ENCODE measurements around the gene AMHR2.
"Not testable (repeated sequence)": the region's sequence is repeated elsewhere in the genome, so short reads cannot be mapped to it uniquely, and the experiment has no call there.

Gene AMHR2

GRCh38 chr12:53423597-53423996 lies at the start of gene AMHR2:
TSS of gene AMHR2 (plus strand) at chr12:53423855. CDS start at chr12:53423935, 80 bp downstream.
- no peak within 1 kb of the TSS for H3K4me3 ChIP-seq (replicated peaks; ENCODE audit: low read depth, low read length)
- no peak for DNase-seq (ENCODE audit: extremely low read depth, low read depth)
- TF ChIP-seq, protein P1, sequence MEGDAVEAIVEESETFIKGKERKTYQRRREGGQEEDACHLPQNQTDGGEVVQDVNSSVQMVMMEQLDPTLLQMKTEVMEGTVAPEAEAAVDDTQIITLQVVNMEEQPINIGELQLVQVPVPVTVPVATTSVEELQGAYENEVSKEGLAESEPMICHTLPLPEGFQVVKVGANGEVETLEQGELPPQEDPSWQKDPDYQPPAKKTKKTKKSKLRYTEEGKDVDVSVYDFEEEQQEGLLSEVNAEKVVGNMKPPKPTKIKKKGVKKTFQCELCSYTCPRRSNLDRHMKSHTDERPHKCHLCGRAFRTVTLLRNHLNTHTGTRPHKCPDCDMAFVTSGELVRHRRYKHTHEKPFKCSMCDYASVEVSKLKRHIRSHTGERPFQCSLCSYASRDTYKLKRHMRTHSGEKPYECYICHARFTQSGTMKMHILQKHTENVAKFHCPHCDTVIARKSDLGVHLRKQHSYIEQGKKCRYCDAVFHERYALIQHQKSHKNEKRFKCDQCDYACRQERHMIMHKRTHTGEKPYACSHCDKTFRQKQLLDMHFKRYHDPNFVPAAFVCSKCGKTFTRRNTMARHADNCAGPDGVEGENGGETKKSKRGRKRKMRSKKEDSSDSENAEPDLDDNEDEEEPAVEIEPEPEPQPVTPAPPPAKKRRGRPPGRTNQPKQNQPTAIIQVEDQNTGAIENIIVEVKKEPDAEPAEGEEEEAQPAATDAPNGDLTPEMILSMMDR (IDR thresholded peaks at IDR 0.05; ENCODE audit: low read depth, low read length, missing control alignments) = no peak

DNA sequence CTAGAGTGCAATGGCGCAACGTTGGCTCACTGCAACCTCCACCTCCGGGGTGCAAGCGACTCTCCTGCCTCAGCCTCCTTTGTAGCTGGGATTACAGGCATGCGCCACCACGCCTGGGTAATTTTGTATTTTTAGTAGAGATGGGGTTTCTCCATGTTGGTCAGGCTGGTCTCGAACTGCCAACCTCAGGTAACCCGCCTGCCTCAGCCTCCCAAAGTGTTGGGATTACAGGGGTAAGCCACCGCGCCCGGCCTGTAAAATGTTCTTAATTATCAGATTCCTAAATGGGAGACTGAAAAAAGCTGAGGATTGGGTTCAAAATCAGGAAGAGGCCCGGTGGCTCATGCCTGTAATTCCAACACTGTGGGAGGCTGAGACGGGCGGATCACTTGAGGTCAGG lies 49.4 kb upstream of the AMHR2 start:
- H3K4me3 ChIP-seq (replicated peaks; ENCODE audit: low read depth, low read length); DNase-seq (ENCODE audit: extremely low read depth, low read depth): not testable (repeated sequence)

- no peak overlapping the region for H3K4me3 ChIP-seq (replicated peaks; ENCODE audit: low read depth, low read length)
- DNase-seq (ENCODE audit: extremely low read depth, low read depth) = no peak
- TF ChIP-seq, protein P1 (IDR thresholded peaks at IDR 0.05; ENCODE audit: low read depth, low read length, missing control alignments) = no peak
Measured at GRCh38 chr12:53376747-53377146, 46.9 kb upstream of the AMHR2 start.

GRCh38 chr12:53378222-53378621 lies 45.4 kb upstream of the AMHR2 start:
- DNase-seq (ENCODE audit: extremely low read depth, low read depth) = no peak
- H3K4me3 ChIP-seq (replicated peaks; ENCODE audit: low read depth, low read length) = no peak overlapping the region
- TF ChIP-seq, protein P1 (IDR thresholded peaks at IDR 0.05; ENCODE audit: low read depth, low read length, missing control alignments) = no peak

DNA sequence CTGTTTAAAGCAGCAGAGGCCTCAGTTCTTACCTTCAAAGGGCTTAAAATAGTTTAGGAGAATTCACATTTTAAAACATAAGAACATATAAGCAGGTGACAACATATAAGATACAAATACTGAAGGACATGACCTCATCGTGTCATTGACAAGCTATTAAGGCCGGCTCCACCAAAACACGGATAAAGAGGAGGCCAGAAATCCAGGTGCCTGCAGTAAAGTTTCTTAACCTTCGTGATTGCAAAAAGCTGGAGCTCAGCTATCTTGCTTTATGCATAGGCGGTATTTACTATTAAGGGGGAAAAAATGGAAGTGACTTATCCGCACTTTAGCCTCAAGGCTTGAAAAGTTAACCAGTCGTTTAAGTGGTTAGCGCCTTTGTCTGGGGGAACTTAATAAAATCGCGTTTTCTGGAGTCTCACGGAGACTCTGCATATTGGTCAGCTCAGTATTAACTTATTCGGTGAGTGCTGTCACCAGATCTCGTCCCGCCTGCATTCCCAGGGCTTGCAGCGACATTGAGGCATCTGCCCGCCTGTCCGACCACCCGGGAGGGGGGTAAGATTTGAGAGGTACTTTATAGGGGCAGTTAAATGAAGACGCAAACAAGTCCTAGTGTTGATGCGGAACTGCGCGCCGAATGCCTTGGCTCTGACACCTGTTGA lies 44.8 kb upstream of the AMHR2 start:
- no peak for DNase-seq (ENCODE audit: extremely low read depth, low read depth)
- TF ChIP-seq, protein P1 (IDR thresholded peaks at IDR 0.05; ENCODE audit: low read depth, low read length, missing control alignments) = no peak
- peak overlapping the region; percentile 51 for H3K4me3 ChIP-seq (replicated peaks; ENCODE audit: low read depth, low read length)

DNA sequence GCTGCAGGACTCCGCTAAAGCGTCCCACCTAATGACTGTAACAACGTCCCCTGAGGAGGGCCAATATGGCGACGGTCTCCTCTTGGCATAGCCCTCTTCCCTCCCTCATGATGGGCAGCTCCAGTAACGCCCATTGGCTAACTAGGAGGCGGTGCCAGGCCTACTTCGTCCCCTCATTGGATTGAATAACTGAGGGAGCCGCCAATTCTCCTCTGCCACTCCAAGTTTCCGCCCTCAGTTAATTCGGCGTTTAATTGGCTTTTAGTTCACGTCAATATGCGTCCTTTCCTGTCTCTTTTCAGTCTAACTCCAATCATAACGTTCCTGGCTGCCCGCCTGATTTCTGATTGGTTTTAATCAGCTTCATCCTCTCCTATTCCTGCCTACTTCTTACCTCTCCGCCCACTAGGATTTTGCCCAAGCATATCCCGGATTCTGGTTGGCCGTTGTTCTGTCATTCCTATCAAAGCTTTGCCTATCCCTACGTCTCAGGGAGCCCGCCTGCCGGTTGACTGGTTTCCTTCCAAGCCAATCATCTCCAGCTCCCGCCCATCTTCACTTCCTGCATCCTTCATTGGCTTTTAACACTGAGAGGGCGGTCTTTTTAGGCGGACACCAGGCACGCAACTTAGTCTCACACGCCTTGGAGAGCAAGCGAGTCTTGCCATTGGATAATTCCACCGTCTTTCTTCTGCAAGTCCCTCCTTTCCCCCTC lies 44.1 kb upstream of the AMHR2 start:
- H3K4me3 ChIP-seq (replicated peaks; ENCODE audit: low read depth, low read length) = peak overlapping the region; percentile 53
- TF ChIP-seq, protein P1 (IDR thresholded peaks at IDR 0.05; ENCODE audit: low read depth, low read length, missing control alignments) = no peak
- peak; percentile 100 for DNase-seq (ENCODE audit: extremely low read depth, low read depth)

DNA sequence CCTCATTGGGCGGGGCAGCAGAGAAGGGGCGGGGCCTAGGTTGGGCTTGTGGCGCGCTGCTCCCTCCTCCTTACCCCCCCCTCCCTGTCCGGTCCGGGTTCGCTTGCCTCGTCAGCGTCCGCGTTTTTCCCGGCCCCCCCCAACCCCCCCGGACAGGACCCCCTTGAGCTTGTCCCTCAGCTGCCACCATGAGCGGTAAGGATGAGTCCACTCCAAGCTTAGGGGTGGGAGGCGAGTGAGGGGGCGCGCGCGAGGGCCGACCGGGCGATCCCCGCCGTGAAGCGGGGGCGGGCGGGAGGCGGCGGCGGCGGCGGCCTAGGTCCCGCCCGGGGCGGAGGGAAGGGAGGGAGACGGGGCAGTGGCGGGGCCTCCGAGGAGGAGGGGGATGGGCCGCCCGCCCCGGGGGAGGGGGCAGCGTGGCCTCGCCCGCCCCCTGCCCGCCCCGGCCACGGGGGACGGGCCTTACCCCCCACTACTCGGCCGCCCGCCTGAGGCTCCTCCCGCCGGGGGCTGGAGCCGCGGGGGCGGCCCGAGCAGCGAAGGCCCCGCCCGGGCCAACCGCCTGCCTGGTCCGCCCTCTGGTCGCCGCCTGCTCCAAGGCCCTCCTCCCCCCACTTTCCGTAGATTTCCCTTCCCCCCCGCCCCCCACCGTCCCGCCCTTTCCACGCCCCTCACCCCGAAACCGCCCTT lies 43.4 kb upstream of the AMHR2 start, which contains the start of gene SP1:
Gene SP1 (plus strand): TSS at position 73 of the 690 bp plus-strand sequence. CDS start 116 bp downstream, at position 189.
- TF ChIP-seq, protein P1 (IDR thresholded peaks at IDR 0.05; ENCODE audit: low read depth, low read length, missing control alignments) = no peak
- no peak for DNase-seq (ENCODE audit: extremely low read depth, low read depth)
- H3K4me3 ChIP-seq (replicated peaks; ENCODE audit: low read depth, low read length) = peak within 1 kb of the TSS; percentile 53

Measured in HFF-Myc (cell line).